K562 (cell line): ENCODE results near the gene PLCE1.

Source experiments
- BACH1 ChIP-seq: fragments of 200-800 bp; sonication (Bioruptor generic); IDR thresholded peaks from 2 replicates; pipeline ENCODE4 v1.6.1; 2016; ENCODE audit warnings: missing genetic modification characterization, missing compliant biosample characterization
- FOSL1 ChIP-seq: fragments of 200-800 bp; sonication (Bioruptor generic); conservative IDR thresholded peaks from 2 replicates; pipeline ENCODE4 v1.6.1; 2016; ENCODE audit warnings: missing genetic modification characterization, missing compliant biosample characterization
- TAF1 ChIP-seq: IDR thresholded peaks from 2 replicates; pipeline ENCODE4 v1.6.1; 2011; ENCODE audit warnings: mild to moderate bottlenecking, low read length, moderate library complexity; ENCODE audit not compliant: insufficient read depth, control insufficient read depth, severe bottlenecking; ENCODE audit errors: extremely low read depth
- ZBTB7A ChIP-seq: IDR thresholded peaks from 2 replicates; pipeline ENCODE4 v1.6.1; 2011; ENCODE audit warnings: low read depth, mild to moderate bottlenecking, low read length, moderate library complexity, borderline replicate concordance; ENCODE audit not compliant: control insufficient read depth
- TF ChIP-seq, protein P1 (sequence below), 3 experiments: IDR thresholded peaks in 2 of 3; conservative IDR thresholded peaks in 1 of 3; 2 replicates each; pipeline ENCODE4 v1.5.1; 2011 to 2012; ENCODE audit warnings: low read length in 3 of 3, mild to moderate bottlenecking in 3 of 3, control low read depth in 2 of 3, improper control_type of control experiment in 1 of 3, inconsistent platforms in 1 of 3, low read depth in 1 of 3, mixed read lengths in 1 of 3, moderate library complexity in 1 of 3; ENCODE audit not compliant: insufficient read depth in 2 of 3

- TF ChIP-seq BACH1 (tag) (no peak), TAF1 (no peak), FOSL1 (tag) (no peak), ZBTB7A (no peak)
- TF ChIP-seq, protein P1, sequence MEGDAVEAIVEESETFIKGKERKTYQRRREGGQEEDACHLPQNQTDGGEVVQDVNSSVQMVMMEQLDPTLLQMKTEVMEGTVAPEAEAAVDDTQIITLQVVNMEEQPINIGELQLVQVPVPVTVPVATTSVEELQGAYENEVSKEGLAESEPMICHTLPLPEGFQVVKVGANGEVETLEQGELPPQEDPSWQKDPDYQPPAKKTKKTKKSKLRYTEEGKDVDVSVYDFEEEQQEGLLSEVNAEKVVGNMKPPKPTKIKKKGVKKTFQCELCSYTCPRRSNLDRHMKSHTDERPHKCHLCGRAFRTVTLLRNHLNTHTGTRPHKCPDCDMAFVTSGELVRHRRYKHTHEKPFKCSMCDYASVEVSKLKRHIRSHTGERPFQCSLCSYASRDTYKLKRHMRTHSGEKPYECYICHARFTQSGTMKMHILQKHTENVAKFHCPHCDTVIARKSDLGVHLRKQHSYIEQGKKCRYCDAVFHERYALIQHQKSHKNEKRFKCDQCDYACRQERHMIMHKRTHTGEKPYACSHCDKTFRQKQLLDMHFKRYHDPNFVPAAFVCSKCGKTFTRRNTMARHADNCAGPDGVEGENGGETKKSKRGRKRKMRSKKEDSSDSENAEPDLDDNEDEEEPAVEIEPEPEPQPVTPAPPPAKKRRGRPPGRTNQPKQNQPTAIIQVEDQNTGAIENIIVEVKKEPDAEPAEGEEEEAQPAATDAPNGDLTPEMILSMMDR (IDR thresholded peaks at IDR 0.05 in 2 of 3, conservative IDR thresholded peaks at IDR 0.05 in 1 of 3; ENCODE audit: insufficient read depth in 2 of 3, low read depth in 1 of 3, low read length in 3 of 3), result no peak
Observed at GRCh38 chr10:93965911-93966310, 27.8 kb upstream of the PLCE1 start.
